ENCODE results near the gene LDLRAD4. TPM values are rescaled to one million over a fixed set of nuclear protein-coding genes. Genes with fewer than 3 reads are reported as not detected.

LDLRAD4 gene
- total RNA-seq, 1 donor = under 0.01 TPM

GRCh38 chr18:13491138-13491537 lies 272.6 kb downstream of the LDLRAD4 start:
- no peaks in the 10 kb centered on the region for H3K27me3 ChIP-seq (ENCODE audit: insufficient read depth, low read length)
- no peaks in the 10 kb centered on the region for H4K20me1 ChIP-seq (ENCODE audit: insufficient read depth, low read length)
- no peak for DNase-seq (ENCODE audit: insufficient read length, low spot score, missing footprints)
- no peak overlapping the region for H2AFZ ChIP-seq (ENCODE audit: low read length)
- TF ChIP-seq CTCF (IDR thresholded peaks at IDR 0.05; ENCODE audit: extremely low read depth, low read depth, low read length) = no peak
- H3K9me3 ChIP-seq (ENCODE audit: low read depth, low read length) = no peaks in the 10 kb centered on the region
- H3K36me3 ChIP-seq (ENCODE audit: insufficient read depth, low read length) = no peaks in the 10 kb centered on the region
- no peak overlapping the region for H3K27ac ChIP-seq (ENCODE audit: low read depth, low read length)
- H3K4me1 ChIP-seq (ENCODE audit: insufficient read depth, low read length) = no peaks in the 10 kb centered on the region
- no peak overlapping the region for H3K4me3 ChIP-seq (ENCODE audit: insufficient read depth, low read length)
- H3K4me2 ChIP-seq (ENCODE audit: insufficient read depth, low read length) = no peak overlapping the region
- no peaks in the 10 kb centered on the region for H3K79me2 ChIP-seq (ENCODE audit: insufficient read depth, low read length)

- no peaks in the 10 kb centered on the region for H4K20me1 ChIP-seq (ENCODE audit: insufficient read depth, low read length)
- no peak overlapping the region for H3K4me2 ChIP-seq (ENCODE audit: insufficient read depth, low read length)
- no peaks in the 10 kb centered on the region for H3K79me2 ChIP-seq (ENCODE audit: insufficient read depth, low read length)
- no peaks in the 10 kb centered on the region for H3K27me3 ChIP-seq (ENCODE audit: insufficient read depth, low read length)
- no peak overlapping the region for H3K27ac ChIP-seq (ENCODE audit: low read depth, low read length)
- H2AFZ ChIP-seq (ENCODE audit: low read length) = no peak overlapping the region
- no peak overlapping the region for H3K4me3 ChIP-seq (ENCODE audit: insufficient read depth, low read length)
- H3K4me1 ChIP-seq (ENCODE audit: insufficient read depth, low read length) = no peaks in the 10 kb centered on the region
- no peaks in the 10 kb centered on the region for H3K36me3 ChIP-seq (ENCODE audit: insufficient read depth, low read length)
- no peaks in the 10 kb centered on the region for H3K9me3 ChIP-seq (ENCODE audit: low read depth, low read length)
- no peak for TF ChIP-seq CTCF (IDR thresholded peaks at IDR 0.05; ENCODE audit: extremely low read depth, low read depth, low read length)
- DNase-seq (ENCODE audit: insufficient read length, low spot score, missing footprints) = no peak
Measured at GRCh38 chr18:13492314-13492713, 273.8 kb downstream of the LDLRAD4 start.

GRCh38 chr18:13493079-13493478 lies 274.5 kb downstream of the LDLRAD4 start:
- no peaks in the 10 kb centered on the region for H3K36me3 ChIP-seq (ENCODE audit: insufficient read depth, low read length)
- H3K79me2 ChIP-seq (ENCODE audit: insufficient read depth, low read length) = no peaks in the 10 kb centered on the region
- no peaks in the 10 kb centered on the region for H3K9me3 ChIP-seq (ENCODE audit: low read depth, low read length)
- no peak for TF ChIP-seq CTCF (IDR thresholded peaks at IDR 0.05; ENCODE audit: extremely low read depth, low read depth, low read length)
- no peak for DNase-seq (ENCODE audit: insufficient read length, low spot score, missing footprints)
- no peak overlapping the region for H3K27ac ChIP-seq (ENCODE audit: low read depth, low read length)
- no peak overlapping the region for H3K4me2 ChIP-seq (ENCODE audit: insufficient read depth, low read length)
- H3K4me1 ChIP-seq (ENCODE audit: insufficient read depth, low read length) = no peaks in the 10 kb centered on the region
- no peak overlapping the region for H3K4me3 ChIP-seq (ENCODE audit: insufficient read depth, low read length)
- H2AFZ ChIP-seq (ENCODE audit: low read length) = no peak overlapping the region
- H4K20me1 ChIP-seq (ENCODE audit: insufficient read depth, low read length) = no peaks in the 10 kb centered on the region
- H3K27me3 ChIP-seq (ENCODE audit: insufficient read depth, low read length) = no peaks in the 10 kb centered on the region

GRCh38 chr18:13493725-13494124 lies 275.2 kb downstream of the LDLRAD4 start:
- TF ChIP-seq CTCF (IDR thresholded peaks at IDR 0.05; ENCODE audit: extremely low read depth, low read depth, low read length) = no peak
- Histone ChIP-seq H3K27me3 (ENCODE audit: insufficient read depth, low read length) (no peaks in the 10 kb centered on the region), H4K20me1 (ENCODE audit: insufficient read depth, low read length) (no peaks in the 10 kb centered on the region), H3K27ac (ENCODE audit: low read depth, low read length) (no peak overlapping the region), H3K36me3 (ENCODE audit: insufficient read depth, low read length) (no peaks in the 10 kb centered on the region), H3K4me2 (ENCODE audit: insufficient read depth, low read length) (no peak overlapping the region), H3K4me1 (ENCODE audit: insufficient read depth, low read length) (no peaks in the 10 kb centered on the region), H3K79me2 (ENCODE audit: insufficient read depth, low read length) (no peaks in the 10 kb centered on the region), H3K9me3 (ENCODE audit: low read depth, low read length) (no peaks in the 10 kb centered on the region), H2AFZ (ENCODE audit: low read length) (no peak overlapping the region), H3K4me3 (ENCODE audit: insufficient read depth, low read length) (no peak overlapping the region)
- DNase-seq (ENCODE audit: insufficient read length, low spot score, missing footprints) = no peak
